Endothelial cell of umbilical vein (primary cell): Measurements from ENCODE around the gene SYTL2. TPM values are rescaled to one million over a fixed set of nuclear protein-coding genes. Genes with fewer than 3 reads are reported as not detected.

ENCODE experiments used
- BruUV-seq: library from RNA; stranded (reverse); fragments of 400-500 nt; replicated peaks from 2 replicates; lab custom pipeline; 2021; lab: Mats Ljungman, UMichigan
- CTCF ChIA-PET: fragments of 300-600, 350-600 bp; sonication (Branson Sonifier 250); formaldehyde crosslinking; loops from one replicate; lab custom pipeline; 2021; ENCODE audit warnings: antibody characterized with exemption, inconsistent platforms; lab: Charles Lee
- POLR2A ChIA-PET: fragments of 300-600, 350-600 bp; sonication (Branson Sonifier 250); formaldehyde crosslinking; loops from one replicate; lab custom pipeline; 2021; ENCODE audit warnings: antibody characterized with exemption, inconsistent platforms; lab: Charles Lee
- DNase-seq: peaks from one replicate; pipeline ENCODE4 v3.0.0-alpha.2; 2011; ENCODE audit warnings: low read depth, low spot score
- FAIRE-seq: peaks from 2 replicates; lab custom pipeline; 2011; peaks lifted over from hg19 to GRCh38; lab: Jason Lieb, UNC
- H2AFZ ChIP-seq: 2 replicates; pipeline ENCODE4 v1.6.0; 2012; ENCODE audit warnings: low read depth, low read length, control low read depth, inconsistent platforms
- H3K27ac ChIP-seq: 2 replicates; pipeline ENCODE4 v1.5.1; 2011; ENCODE audit warnings: low read depth, mild to moderate bottlenecking, control low read depth, low read length, moderate library complexity; ENCODE audit not compliant: insufficient read depth
- H3K27me3 ChIP-seq, 2 experiments: 2 replicates each; pipeline versions ENCODE4 v1.6.0 to v1.6.1; 2011; ENCODE audit warnings: low read length in 2 of 2, mixed read lengths in 1 of 2; ENCODE audit not compliant: control insufficient read depth in 2 of 2, insufficient read depth in 2 of 2
- H3K36me3 ChIP-seq, 2 experiments: 2 replicates in 1 of 2; 3 replicates in 1 of 2; pipeline ENCODE4 v1.5.1; 2011; ENCODE audit warnings: low read length in 2 of 2, mild to moderate bottlenecking in 1 of 2, moderate library complexity in 1 of 2; ENCODE audit not compliant: control insufficient read depth in 2 of 2, insufficient read depth in 2 of 2; ENCODE audit errors: extremely low read depth in 1 of 2
- H3K4me1 ChIP-seq: 3 replicates; pipeline ENCODE4 v1.5.1; 2011; ENCODE audit warnings: mild to moderate bottlenecking, low read length; ENCODE audit not compliant: control insufficient read depth, insufficient read depth; ENCODE audit errors: extremely low read depth
- H3K4me2 ChIP-seq: 2 replicates; pipeline ENCODE4 v1.6.1; 2011; ENCODE audit warnings: low read length, control low read depth, mixed read lengths; ENCODE audit not compliant: insufficient read depth
- H3K4me3 ChIP-seq, 3 experiments: fragments of 200-600 bp in 1 of 3; sonication (generic), shearing (Covaris generic) in 1 of 3; replicated peaks in 1 of 3; 2 replicates each; pipeline ENCODE4 v1.5.1; 2011 to 2016; ENCODE audit warnings: control low read depth in 3 of 3, low read length in 3 of 3, mild to moderate bottlenecking in 2 of 3, inconsistent platforms in 1 of 3, low read depth in 1 of 3, moderate library complexity in 1 of 3; ENCODE audit not compliant: insufficient read depth in 1 of 3
- H3K79me2 ChIP-seq: 2 replicates; pipeline ENCODE4 v1.6.0; 2012; ENCODE audit warnings: low read length, inconsistent platforms; ENCODE audit not compliant: control insufficient read depth, insufficient read depth
- H3K9ac ChIP-seq: replicated peaks from 2 replicates; pipeline ENCODE3; 2011; ENCODE audit warnings: low read length, control low read depth; ENCODE audit not compliant: insufficient read depth; ENCODE audit errors: extremely low read depth
- H3K9me1 ChIP-seq: replicated peaks from 3 replicates; pipeline ENCODE4 v1.6.0; 2011; ENCODE audit warnings: mild to moderate bottlenecking, low read length; ENCODE audit not compliant: control insufficient read depth, insufficient read depth; ENCODE audit errors: extremely low read depth
- H3K9me3 ChIP-seq: replicated peaks from 2 replicates; pipeline ENCODE4 v1.5.1; 2012; ENCODE audit warnings: low read length, inconsistent platforms; ENCODE audit not compliant: control insufficient read depth, insufficient read depth
- H4K20me1 ChIP-seq: replicated peaks from 2 replicates; pipeline ENCODE3; 2011; ENCODE audit warnings: mild to moderate bottlenecking, low read length; ENCODE audit not compliant: control insufficient read depth, insufficient read depth; ENCODE audit errors: extremely low read depth
- CTCF ChIP-seq, 2 donors: IDR thresholded peaks; 1 replicate in 1 of 2; 2 replicates in 1 of 2; pipeline ENCODE4 v1.5.1; 2011; ENCODE audit warnings: low read length in 2 of 2, mild to moderate bottlenecking in 2 of 2, moderate library complexity in 2 of 2, control low read depth in 1 of 2, inconsistent platforms in 1 of 2, low read depth in 1 of 2; ENCODE audit not compliant: insufficient read depth in 1 of 2; ENCODE audit errors: extremely low read depth in 1 of 2
- EZH2 ChIP-seq: IDR thresholded peaks from 2 replicates; pipeline ENCODE4 v1.6.1; 2012; ENCODE audit warnings: borderline replicate concordance, low read depth, mild to moderate bottlenecking, moderate library complexity, low read length, inconsistent platforms; ENCODE audit not compliant: severe bottlenecking
- FOS ChIP-seq: IDR thresholded peaks from 2 replicates; pipeline ENCODE4 v1.6.1; 2011; ENCODE audit warnings: mild to moderate bottlenecking, low read length, moderate library complexity, borderline replicate concordance; ENCODE audit not compliant: insufficient read depth
- GATA2 ChIP-seq: IDR thresholded peaks from 2 replicates; pipeline ENCODE4 v1.7.0; 2011; ENCODE audit warnings: low read depth, mild to moderate bottlenecking, moderate library complexity, mixed read lengths, low read length; ENCODE audit not compliant: insufficient read length, insufficient read depth
- MAX ChIP-seq: IDR thresholded peaks from 2 replicates; pipeline ENCODE4 v1.6.1; 2011; ENCODE audit not compliant: insufficient read depth, insufficient read length
- MYC ChIP-seq: IDR thresholded peaks from one replicate; pipeline ENCODE4 v1.6.1; 2011; ENCODE audit warnings: mild to moderate bottlenecking, low read depth, low read length
- POLR2AphosphoS5 ChIP-seq: IDR thresholded peaks from 2 replicates; pipeline ENCODE4 v1.6.1; 2012; ENCODE audit warnings: low read depth, mild to moderate bottlenecking, control low read depth, low read length, moderate library complexity; ENCODE audit not compliant: insufficient read depth
- dilution Hi-C: fragments of 300-500 bp; cut with MboI; formaldehyde crosslinking; loops from one replicate; pipeline ENCODE4 v1.15.0; 2019; ENCODE audit warnings: low sequenced_read_pairs; ENCODE audit not compliant: extremely low pct_ligation_motif_present
- intact Hi-C: fragments of 100-400 bp; cut with micrococcal nuclease; formaldehyde crosslinking; loops from one replicate; pipeline ENCODE4 v1.10.0; 2022
- polyA plus RNA-seq, 4 experiments: library from polyadenylated mRNA; depleted of rRNA in 3 of 4; stranded (reverse) in 3 of 4; unstranded in 1 of 4; fragments of >200 nt; gene quantifications; 2 replicates each; pipeline versions ENCODE4 v1.2.1 to v1.2.3, GENCODE V29; 2011 to 2012; ENCODE audit warnings: missing spikeins in 1 of 4
- total RNA-seq: library from RNA; stranded (reverse); gene quantifications from 2 replicates; pipeline ENCODE4 v1.2.3, GENCODE V29; 2021

SYTL2 gene
- total and polyA plus RNA-seq, 2 donors (not counting 3 experiments of a cell fraction or from before 2014, with no cell fraction given): 1.4 to 2.4 TPM

GRCh38 chr11:85661972-85662664 lies 148.8 kb downstream of the SYTL2 start:
- FAIRE-seq (no peak), DNase-seq (peak; percentile 2)
- Histone ChIP-seq H3K27ac (no peak overlapping the region), H3K4me3 (peak overlapping the region; percentile 21 to 92 (median 40)), H2AFZ (no peak overlapping the region), H3K79me2 (peaks cover 73% of the 10 kb centered on the region), H3K4me2 (peak overlapping the region; percentile 98), H3K9ac (peak overlapping the region; percentile 94), H3K4me1 (peaks cover 37% of the 10 kb centered on the region), H3K36me3 (peaks cover 0 to 17% of the 10 kb centered on the region in 2 experiments), H3K27me3 (no peaks in the 10 kb centered on the region), H3K9me3 (no peaks in the 10 kb centered on the region), H3K9me1 (no peaks in the 10 kb centered on the region), H4K20me1 (peaks cover 16% of the 10 kb centered on the region)
- CTCF ChIA-PET: interaction anchor here (1.1 kb wide), 2 partner anchors 14 to 34 kb away, joined by 3 to 4 read pairs; partner anchors contain the start of genes TMEM126A and TMEM126B
- no peak for TF ChIP-seq CTCF (IDR thresholded peaks at IDR 0.05; ENCODE audit: extremely low read depth in 1 of 2, insufficient read depth in 1 of 2, low read depth in 1 of 2, low read length in 2 of 2)
- TF ChIP-seq FOS: no peak
- TF ChIP-seq MYC: no peak
- no peak for TF ChIP-seq POLR2AphosphoS5
- no peak for TF ChIP-seq MAX
- no peak for TF ChIP-seq GATA2
- TF ChIP-seq EZH2: no peak
- intact Hi-C loops: loop anchor here (10.0 kb wide), 1 partner anchor 633 kb away; no protein-coding TSS in a partner anchor
- POLR2A ChIA-PET: interaction anchor here (0.6 to 1.0 kb wide), 2 partner anchors 13 to 14 kb away, joined by 4 to 5 read pairs; partner anchors contain the start of gene TMEM126A
- dilution Hi-C loops: no loop called here
- BruUV-seq: no TSS peak
